Measurements from ENCODE around the gene CEP41. TPM values are rescaled to one million over a fixed set of nuclear protein-coding genes. Genes with fewer than 3 reads are reported as not detected.
"Not testable (repeated sequence)": the region's sequence is repeated elsewhere in the genome, so short reads cannot be mapped to it uniquely, and the experiment has no call there.

Gene CEP41
- total RNA-seq, 2 experiments from 2014 or later = 3.3 to 4.8 TPM

GRCh38 chr7:130454959-130455358, 14.1 kb upstream of the CEP41 start:
- intact Hi-C loops (cut with DNase I, micrococcal nuclease) = loop anchor here in 1 of 2 experiments (5.0 kb wide), 1 partner anchor 383 kb away; the partner anchor contains the start of gene KLHDC10
- H3K4me3 ChIP-seq (ENCODE audit: low read length) = no peak overlapping the region
- H3K4me1 ChIP-seq (ENCODE audit: insufficient read depth, low read length) = no peaks in the 10 kb centered on the region
- H3K27me3 Mint-ChIP-seq = no peaks in the 10 kb centered on the region
- H3K36me3 Mint-ChIP-seq (ENCODE audit: low read depth) = peaks cover 6% of the 10 kb centered on the region
- H3K27me3 ChIP-seq (ENCODE audit: control insufficient read depth in 1 of 2, insufficient read depth in 2 of 2, low read length in 2 of 2) = no peaks in the 10 kb centered on the region
- ChIA-PET CTCF (no interaction called here), POLR2A (interaction anchor here (1.0 kb wide), 1 partner anchor 250 kb away, joined by 3 read pairs; the partner anchor contains the start of gene TMEM209)
- H3K27ac Mint-ChIP-seq = no peak overlapping the region
- peaks cover 6 to 7% of the 10 kb centered on the region in 2 experiments for H3K9me3 ChIP-seq (ENCODE audit: control insufficient read depth in 1 of 2, insufficient read depth in 1 of 2, low read length in 2 of 2)
- H3K4me3 Mint-ChIP-seq = no peak overlapping the region
- no peaks in the 10 kb centered on the region for H3K36me3 ChIP-seq (ENCODE audit: insufficient read depth, low read length)
- TF ChIP-seq, protein P1, sequence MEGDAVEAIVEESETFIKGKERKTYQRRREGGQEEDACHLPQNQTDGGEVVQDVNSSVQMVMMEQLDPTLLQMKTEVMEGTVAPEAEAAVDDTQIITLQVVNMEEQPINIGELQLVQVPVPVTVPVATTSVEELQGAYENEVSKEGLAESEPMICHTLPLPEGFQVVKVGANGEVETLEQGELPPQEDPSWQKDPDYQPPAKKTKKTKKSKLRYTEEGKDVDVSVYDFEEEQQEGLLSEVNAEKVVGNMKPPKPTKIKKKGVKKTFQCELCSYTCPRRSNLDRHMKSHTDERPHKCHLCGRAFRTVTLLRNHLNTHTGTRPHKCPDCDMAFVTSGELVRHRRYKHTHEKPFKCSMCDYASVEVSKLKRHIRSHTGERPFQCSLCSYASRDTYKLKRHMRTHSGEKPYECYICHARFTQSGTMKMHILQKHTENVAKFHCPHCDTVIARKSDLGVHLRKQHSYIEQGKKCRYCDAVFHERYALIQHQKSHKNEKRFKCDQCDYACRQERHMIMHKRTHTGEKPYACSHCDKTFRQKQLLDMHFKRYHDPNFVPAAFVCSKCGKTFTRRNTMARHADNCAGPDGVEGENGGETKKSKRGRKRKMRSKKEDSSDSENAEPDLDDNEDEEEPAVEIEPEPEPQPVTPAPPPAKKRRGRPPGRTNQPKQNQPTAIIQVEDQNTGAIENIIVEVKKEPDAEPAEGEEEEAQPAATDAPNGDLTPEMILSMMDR (IDR thresholded peaks at IDR 0.05) = no peak
- ATAC-seq (ENCODE audit: poor library complexity) (no peak), DNase-seq (no peak)
- no peak overlapping the region for H3K27ac ChIP-seq (ENCODE audit: low read depth in 1 of 2, low read length in 2 of 2)
- H3K4me1 Mint-ChIP-seq (ENCODE audit: low read depth) = peaks cover 10% of the 10 kb centered on the region
- peaks cover 5% of the 10 kb centered on the region for H3K9me3 Mint-ChIP-seq

- Mint-ChIP-seq H3K27ac (no peak overlapping the region), H3K36me3 (ENCODE audit: low read depth) (no peaks in the 10 kb centered on the region), H3K4me1 (ENCODE audit: low read depth) (peaks cover under 1% of the 10 kb centered on the region), H3K9me3 (peaks cover 6% of the 10 kb centered on the region), H3K4me3 (no peak overlapping the region), H3K27me3 (no peaks in the 10 kb centered on the region)
- DNase-seq (no peak), ATAC-seq (ENCODE audit: poor library complexity) (no peak)
- Histone ChIP-seq H3K4me3 (ENCODE audit: low read length) (no peak overlapping the region), H3K27me3 (ENCODE audit: control insufficient read depth in 1 of 2, insufficient read depth in 2 of 2, low read length in 2 of 2) (no peaks in the 10 kb centered on the region), H3K9me3 (ENCODE audit: control insufficient read depth in 1 of 2, insufficient read depth in 1 of 2, low read length in 2 of 2) (no peaks in the 10 kb centered on the region), H3K36me3 (ENCODE audit: insufficient read depth, low read length) (no peaks in the 10 kb centered on the region), H3K27ac (ENCODE audit: low read depth in 1 of 2, low read length in 2 of 2) (no peak overlapping the region), H3K4me1 (ENCODE audit: insufficient read depth, low read length) (no peaks in the 10 kb centered on the region)
- ChIA-PET CTCF (no interaction called here), POLR2A (no interaction called here)
- TF ChIP-seq, protein P1 (IDR thresholded peaks at IDR 0.05) = no peak
- intact Hi-C loops (cut with DNase I, micrococcal nuclease) = loop anchor here in 1 of 2 experiments (5.0 kb wide), 1 partner anchor 381 kb away; the partner anchor contains the start of gene KLHDC10
Measured at GRCh38 chr7:130452951-130453350, 12.1 kb upstream of the CEP41 start.

DNA sequence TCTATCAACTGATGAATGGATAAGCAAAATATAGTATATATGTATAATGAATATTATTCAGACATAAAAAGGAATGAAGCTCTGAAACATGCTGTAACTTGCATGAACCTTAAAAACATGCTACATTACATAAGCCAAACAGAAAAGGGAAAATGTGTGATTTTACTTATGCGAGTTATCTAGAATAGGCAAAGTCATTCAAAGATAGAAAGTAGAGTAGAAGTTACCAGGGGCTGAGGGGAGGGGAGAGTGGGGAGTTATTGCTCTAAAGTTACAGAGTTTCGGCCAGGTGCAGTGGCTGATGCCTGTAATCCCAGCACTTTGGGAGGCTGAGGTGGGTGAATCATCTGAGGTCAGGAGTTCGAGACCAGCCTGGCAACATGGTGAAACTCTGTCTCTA, 10.5 kb upstream of the CEP41 start:
- ATAC-seq (ENCODE audit: poor library complexity); H3K4me1 ChIP-seq (ENCODE audit: insufficient read depth, low read length); H3K27me3 Mint-ChIP-seq; H3K27ac Mint-ChIP-seq; H3K27me3 ChIP-seq (ENCODE audit: control insufficient read depth in 1 of 2, insufficient read depth in 2 of 2, low read length in 2 of 2); H3K27ac ChIP-seq (ENCODE audit: low read depth in 1 of 2, low read length in 2 of 2); H3K9me3 Mint-ChIP-seq; H3K4me3 Mint-ChIP-seq; DNase-seq; H3K36me3 Mint-ChIP-seq (ENCODE audit: low read depth); H3K4me1 Mint-ChIP-seq (ENCODE audit: low read depth); H3K36me3 ChIP-seq (ENCODE audit: insufficient read depth, low read length); POLR2A ChIA-PET; H3K4me3 ChIP-seq (ENCODE audit: low read length); H3K9me3 ChIP-seq (ENCODE audit: control insufficient read depth in 1 of 2, insufficient read depth in 1 of 2, low read length in 2 of 2): not testable (repeated sequence)
- CTCF ChIA-PET = interaction anchor here (0.7 kb wide), 1 partner anchor 256 kb away, joined by 3 read pairs; no protein-coding TSS in a partner anchor
- intact Hi-C loops (cut with DNase I, micrococcal nuclease) = loop anchor here in 1 of 2 experiments (5.0 kb wide), 1 partner anchor 379 kb away; the partner anchor contains the start of gene KLHDC10

- H3K27ac Mint-ChIP-seq = no peak overlapping the region
- POLR2A ChIA-PET = no interaction called here
- intact Hi-C loops (cut with DNase I, micrococcal nuclease) = no loop called here
Measured at GRCh38 chr7:130446259-130446658, 5.4 kb upstream of the CEP41 start.

More at GRCh38 chr7:130446259-130446658, 5.4 kb upstream of the CEP41 start:
- Mint-ChIP-seq H3K4me3 (no peak overlapping the region), H3K9me3 (peaks cover 6% of the 10 kb centered on the region), H3K36me3 (ENCODE audit: low read depth) (no peaks in the 10 kb centered on the region), H3K27me3 (no peaks in the 10 kb centered on the region), H3K4me1 (ENCODE audit: low read depth) (peaks cover 21% of the 10 kb centered on the region)
- no peak for ATAC-seq (ENCODE audit: poor library complexity)
- TF ChIP-seq, protein P1 (IDR thresholded peaks at IDR 0.05) = no peak
- Histone ChIP-seq H3K27me3 (ENCODE audit: control insufficient read depth in 1 of 2, insufficient read depth in 2 of 2, low read length in 2 of 2) (no peaks in the 10 kb centered on the region), H3K9me3 (ENCODE audit: control insufficient read depth in 1 of 2, insufficient read depth in 1 of 2, low read length in 2 of 2) (no peaks in the 10 kb centered on the region), H3K27ac (ENCODE audit: low read depth in 1 of 2, low read length in 2 of 2) (no peak overlapping the region), H3K4me3 (ENCODE audit: low read length) (no peak overlapping the region), H3K36me3 (ENCODE audit: insufficient read depth, low read length) (no peaks in the 10 kb centered on the region), H3K4me1 (ENCODE audit: insufficient read depth, low read length) (peaks cover 7% of the 10 kb centered on the region)
- DNase-seq = no peak
- CTCF ChIA-PET = no interaction called here
